GM18505 (cell line): ENCODE results near the gene CHML.
"Not testable (repeated sequence)": the region's sequence is repeated elsewhere in the genome, so short reads cannot be mapped to it uniquely, and the experiment has no call there.

Experiments
- ATAC-seq: cut with Tn5 transposase; IDR thresholded peaks from one replicate; pipeline ENCODE4 v1.9.1; 2021; ENCODE audit not compliant: unreplicated experiment
- POLR2A ChIP-seq: IDR thresholded peaks from 4 replicates; pipeline ENCODE4 v1.6.1; 2011; ENCODE audit warnings: borderline replicate concordance; ENCODE audit not compliant: insufficient read depth, insufficient read length; ENCODE audit errors: extremely low read depth

The CHML gene

GRCh38 chr1:241640149-241640866, at the start of gene CHML, which contains the start of gene OPN3:
CHML (minus strand) TSS chr1:241640369; CDS start chr1:241635766, 4,603 bp downstream.
OPN3 (minus strand) TSS chr1:241640369; CDS start chr1:241640254, 115 bp downstream.
- peak; percentile 95 for TF ChIP-seq POLR2A
- peak; percentile 94 for ATAC-seq

GRCh38 chr1:241688940-241689368, 48.8 kb upstream of the CHML start:
- no peak for ATAC-seq
- no peak for TF ChIP-seq POLR2A

- no peak for ATAC-seq
These were observed 43.9 kb upstream of the CHML start for GRCh38 chr1:241684108-241684507.

GRCh38 chr1:241682921-241683320, 42.8 kb upstream of the CHML start:
- TF ChIP-seq POLR2A = no peak
- no peak for ATAC-seq

More at GRCh38 chr1:241684108-241684507, 43.9 kb upstream of the CHML start:
- TF ChIP-seq POLR2A = no peak

- not testable (repeated sequence) for ATAC-seq
These were observed 41.8 kb upstream of the CHML start for GRCh38 chr1:241681861-241682448.

- no peak for ATAC-seq
These were observed 39.8 kb upstream of the CHML start for GRCh38 chr1:241679961-241680360.

GRCh38 chr1:241679404-241679803, 39.2 kb upstream of the CHML start:
- TF ChIP-seq POLR2A = no peak
- ATAC-seq = no peak

More at GRCh38 chr1:241679961-241680360, 39.8 kb upstream of the CHML start:
- no peak for TF ChIP-seq POLR2A

GRCh38 chr1:241678536-241678935, 38.4 kb upstream of the CHML start:
- no peak for ATAC-seq
- TF ChIP-seq POLR2A = no peak

- ATAC-seq = peak; percentile 92
- TF ChIP-seq POLR2A = no peak
These were observed 37.0 kb upstream of the CHML start for GRCh38 chr1:241677201-241677600.

- no peak for TF ChIP-seq POLR2A
- ATAC-seq = no peak
These were observed 35.8 kb upstream of the CHML start for GRCh38 chr1:241675983-241676382.

- no peak for TF ChIP-seq POLR2A
- ATAC-seq = no peak
These were observed 34.7 kb upstream of the CHML start for GRCh38 chr1:241674805-241675384.

- TF ChIP-seq POLR2A = no peak
- no peak for ATAC-seq
These were observed 32.1 kb upstream of the CHML start for GRCh38 chr1:241672301-241672700.

- ATAC-seq = no peak
- no peak for TF ChIP-seq POLR2A
These were observed 26.2 kb upstream of the CHML start for GRCh38 chr1:241666419-241666818.
